Lower leg skin (tissue), 4 donors: ENCODE measurements around the gene FAM184A. TPM values are rescaled to one million over a fixed set of nuclear protein-coding genes. Genes with fewer than 3 reads are reported as not detected.

ENCODE experiments used
- DNase-seq, 2 donors: peaks; one replicate each; pipeline ENCODE4 v3.0.0-alpha.2; 2019; ENCODE audit warnings: low spot score in 2 of 2
- H3K4me3 ChIP-seq: fragments of 200-600 bp; sonication (generic); 2 replicates; pipeline ENCODE4 v1.5.1; 2017; ENCODE audit warnings: mild to moderate bottlenecking, low read depth; ENCODE audit not compliant: poor library complexity, severe bottlenecking
- POLR2A ChIP-seq, 2 donors: fragments of 450-650 bp; IDR thresholded peaks; one replicate each; pipeline ENCODE4 v1.6.1; 2016 to 2017; ENCODE audit warnings: antibody characterized with exemption in 2 of 2, mild to moderate bottlenecking in 1 of 2, moderate library complexity in 1 of 2
- WGBS, 2 donors: methylation state at CpG; one replicate each; pipeline ENCODE4 v1.1.5; 2018; 5-methylcytosine and 5-hydroxymethylcytosine counted together
- intact Hi-C: fragments of 100-400 bp; cut with DNase I; formaldehyde crosslinking; loops from one replicate; pipeline ENCODE4 v1.15.0; 2023; ENCODE audit warnings: low total_unique reads
- total RNA-seq, 4 donors: library from RNA; depleted of rRNA; stranded (reverse); fragments of >200 nt; gene quantifications; one replicate each; pipeline ENCODE4 v1.1.0, GENCODE V29; 2016
- TF ChIP-seq, protein P1 (sequence below), 3 donors: fragments of 450-650 bp; IDR thresholded peaks; one replicate each; pipeline ENCODE4 v1.5.1; 2016; ENCODE audit warnings: antibody characterized with exemption in 3 of 3, mild to moderate bottlenecking in 3 of 3, moderate library complexity in 2 of 3

Gene FAM184A
- total RNA-seq, 4 donors from 2014 or later = 0.57 to 3.4 (median 1.4) TPM

GRCh38 chr6:119076576-119077390 is 1.7 kb downstream of the FAM184A start:
- 62 to 66% methylated on average over 7 of the region's 7 CpGs for WGBS, 2 donors
- intact Hi-C loops = no loop called here
- H3K4me3 ChIP-seq = no peak overlapping the region
- DNase-seq = no peak
- TF ChIP-seq, protein P1, sequence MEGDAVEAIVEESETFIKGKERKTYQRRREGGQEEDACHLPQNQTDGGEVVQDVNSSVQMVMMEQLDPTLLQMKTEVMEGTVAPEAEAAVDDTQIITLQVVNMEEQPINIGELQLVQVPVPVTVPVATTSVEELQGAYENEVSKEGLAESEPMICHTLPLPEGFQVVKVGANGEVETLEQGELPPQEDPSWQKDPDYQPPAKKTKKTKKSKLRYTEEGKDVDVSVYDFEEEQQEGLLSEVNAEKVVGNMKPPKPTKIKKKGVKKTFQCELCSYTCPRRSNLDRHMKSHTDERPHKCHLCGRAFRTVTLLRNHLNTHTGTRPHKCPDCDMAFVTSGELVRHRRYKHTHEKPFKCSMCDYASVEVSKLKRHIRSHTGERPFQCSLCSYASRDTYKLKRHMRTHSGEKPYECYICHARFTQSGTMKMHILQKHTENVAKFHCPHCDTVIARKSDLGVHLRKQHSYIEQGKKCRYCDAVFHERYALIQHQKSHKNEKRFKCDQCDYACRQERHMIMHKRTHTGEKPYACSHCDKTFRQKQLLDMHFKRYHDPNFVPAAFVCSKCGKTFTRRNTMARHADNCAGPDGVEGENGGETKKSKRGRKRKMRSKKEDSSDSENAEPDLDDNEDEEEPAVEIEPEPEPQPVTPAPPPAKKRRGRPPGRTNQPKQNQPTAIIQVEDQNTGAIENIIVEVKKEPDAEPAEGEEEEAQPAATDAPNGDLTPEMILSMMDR (IDR thresholded peaks at IDR 0.05) = no peak
- TF ChIP-seq POLR2A (IDR thresholded peaks at IDR 0.05) = no peak

GRCh38 chr6:119076173-119076572 is 2.3 kb downstream of the FAM184A start:
- 80 to 86% methylated on average over 5 of the region's 5 CpGs for WGBS, 2 donors
- intact Hi-C loops = no loop called here
- DNase-seq = no peak
- no peak for TF ChIP-seq POLR2A (IDR thresholded peaks at IDR 0.05)
- TF ChIP-seq, protein P1 (IDR thresholded peaks at IDR 0.05) = no peak
- H3K4me3 ChIP-seq = no peak overlapping the region

- intact Hi-C loops = no loop called here
- H3K4me3 ChIP-seq = no peak overlapping the region
- DNase-seq = no peak
- WGBS, 2 donors = 94 to 95% methylated on average over 2 of the region's 2 CpGs
- TF ChIP-seq POLR2A (IDR thresholded peaks at IDR 0.05) = no peak
- TF ChIP-seq, protein P1 (IDR thresholded peaks at IDR 0.05) = no peak
Observed at GRCh38 chr6:119075200-119075981, 3.1 kb downstream of the FAM184A start.

- 83 to 85% methylated on average over 4 of the region's 4 CpGs for WGBS, 2 donors
- intact Hi-C loops = no loop called here
- TF ChIP-seq, protein P1 (IDR thresholded peaks at IDR 0.05) = no peak
- no peak for TF ChIP-seq POLR2A (IDR thresholded peaks at IDR 0.05)
- H3K4me3 ChIP-seq = no peak overlapping the region
- DNase-seq = no peak
Observed at GRCh38 chr6:119073307-119074051, 5.0 kb downstream of the FAM184A start.

DNA sequence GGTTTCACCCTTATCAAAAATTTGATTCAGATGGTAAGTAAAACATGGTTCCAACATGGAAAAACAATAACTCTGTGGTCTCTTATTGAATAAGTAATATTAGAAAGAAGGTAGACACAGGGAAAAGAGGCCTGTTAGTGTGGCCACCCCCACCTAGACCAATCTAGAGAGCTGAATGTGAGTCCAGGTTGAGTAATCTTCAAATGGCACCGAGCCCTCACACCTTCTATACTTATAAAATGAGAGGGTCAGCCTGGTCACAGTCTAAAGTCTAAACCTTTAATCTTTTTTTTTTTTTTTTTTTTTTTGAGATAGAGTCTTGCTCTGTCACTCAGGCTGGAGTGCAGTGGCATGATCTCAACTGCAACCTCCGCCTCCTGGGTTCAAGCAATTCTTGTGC is 6.9 kb downstream of the FAM184A start:
- intact Hi-C loops = no loop called here
- DNase-seq = no peak
- TF ChIP-seq, protein P1 (IDR thresholded peaks at IDR 0.05) = no peak
- H3K4me3 ChIP-seq = no peak overlapping the region
- WGBS, 2 donors = 99 to 100% methylated on average over 2 of the region's 2 CpGs
